ENCODE measurements around the gene GBP6.
"Not testable (repeated sequence)": the region's sequence is repeated elsewhere in the genome, so short reads cannot be mapped to it uniquely, and the experiment has no call there.

The GBP6 gene

DNA sequence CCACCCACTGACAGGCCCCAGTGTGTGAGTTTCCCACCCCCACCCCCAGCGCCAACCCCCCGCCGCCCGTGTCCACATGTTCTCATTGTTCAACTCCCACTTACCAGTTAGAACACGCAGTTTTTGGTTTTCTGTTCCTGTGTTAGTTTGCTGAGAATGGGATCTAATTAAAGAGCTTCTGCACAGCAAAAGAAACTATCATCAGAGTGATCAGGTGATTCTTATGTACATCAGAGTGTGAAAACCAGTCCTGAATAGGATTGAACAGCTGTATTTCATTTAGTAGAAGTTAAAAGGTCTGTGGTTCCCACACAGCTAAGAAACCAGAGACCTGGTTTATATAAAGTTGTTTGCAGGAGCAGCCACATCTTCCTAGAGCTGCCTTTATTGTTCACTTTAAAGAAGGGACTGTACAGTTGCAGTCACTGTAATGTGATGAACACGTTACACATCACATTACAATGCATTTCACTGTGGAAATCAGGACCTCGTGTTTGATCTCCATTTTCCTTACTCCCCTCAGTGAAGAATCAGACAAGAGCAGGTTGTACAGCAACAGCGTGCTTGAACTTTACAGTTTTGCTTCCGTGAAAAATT is 1.2 kb downstream of the GBP6 start:
- intact Hi-C loops (cut with DNase I) = no loop called here
- no peak for DNase-seq

DNA sequence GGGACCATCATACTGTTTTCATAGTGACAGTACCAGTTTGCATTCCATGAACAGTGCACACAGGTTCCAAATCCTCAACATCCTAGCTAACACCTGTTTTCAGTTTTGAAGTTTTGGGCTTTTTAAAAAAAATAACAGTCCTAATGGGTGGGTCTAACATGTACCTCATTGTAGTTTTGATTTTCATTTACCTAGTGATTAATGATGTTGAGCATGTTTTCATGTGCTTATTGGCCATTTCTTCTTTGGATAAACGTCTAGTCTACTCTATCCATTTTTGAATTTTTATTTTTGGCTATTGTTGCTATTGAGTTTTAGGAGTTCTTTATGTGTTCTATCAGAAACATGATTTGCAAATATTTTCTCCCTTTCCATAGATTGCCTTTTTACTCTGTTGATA is 3.4 kb downstream of the GBP6 start:
- intact Hi-C loops (cut with DNase I) = no loop called here
- DNase-seq = no peak

GRCh38 chr1:89369331-89369730 is 5.5 kb downstream of the GBP6 start:
- intact Hi-C loops (cut with DNase I) = no loop called here
- peak in 2 of 10 donors; percentile 62 to 74 for DNase-seq

- intact Hi-C loops (cut with DNase I); DNase-seq: not testable (repeated sequence)
Measured at GRCh38 chr1:89373810-89374209, 10.0 kb downstream of the GBP6 start.

DNA sequence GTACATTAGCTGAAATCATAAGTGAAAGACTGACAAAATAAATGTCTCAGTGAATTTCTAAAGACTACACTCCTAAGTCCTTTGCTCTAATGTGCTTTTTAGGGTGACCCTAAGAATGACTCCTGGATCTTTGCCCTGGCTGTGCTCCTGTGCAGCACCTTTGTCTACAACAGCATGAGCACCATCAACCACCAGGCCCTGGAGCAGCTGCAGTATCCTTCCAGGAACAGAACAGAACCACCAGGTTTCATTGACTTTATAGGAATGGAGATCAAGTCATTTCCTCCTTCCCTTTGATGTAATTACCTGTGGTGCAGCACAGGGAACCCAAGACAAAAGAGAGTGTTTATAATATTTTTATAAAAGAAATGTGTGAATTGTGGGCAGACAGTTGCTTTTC is 14.1 kb downstream of the GBP6 start:
- no peak for DNase-seq
- intact Hi-C loops (cut with DNase I) = no loop called here

DNA sequence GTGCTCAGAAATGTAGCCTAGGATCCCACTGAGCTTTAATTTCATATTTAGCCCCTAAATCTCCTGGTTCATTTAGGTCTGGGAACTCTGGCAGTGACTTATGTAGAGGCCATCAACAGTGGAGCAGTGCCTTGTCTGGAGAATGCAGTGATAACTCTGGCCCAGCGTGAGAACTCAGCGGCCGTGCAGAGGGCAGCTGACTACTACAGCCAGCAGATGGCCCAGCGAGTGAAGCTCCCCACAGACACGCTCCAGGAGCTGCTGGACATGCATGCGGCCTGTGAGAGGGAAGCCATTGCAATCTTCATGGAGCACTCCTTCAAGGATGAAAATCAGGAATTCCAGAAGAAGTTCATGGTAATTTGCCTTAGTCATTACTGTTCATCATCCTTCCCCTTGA is 17.8 kb downstream of the GBP6 start:
- no peak for DNase-seq
- intact Hi-C loops (cut with DNase I) = no loop called here

- no peak for DNase-seq
- intact Hi-C loops (cut with DNase I) = no loop called here
Measured at GRCh38 chr1:89382479-89382878, 18.6 kb downstream of the GBP6 start.

- intact Hi-C loops (cut with DNase I) = no loop called here
- DNase-seq = no peak
Measured at GRCh38 chr1:89383185-89383584, 19.3 kb downstream of the GBP6 start.

- DNase-seq = no peak
- intact Hi-C loops (cut with DNase I) = no loop called here
Measured at GRCh38 chr1:89390707-89391106, 26.8 kb downstream of the GBP6 start.

- intact Hi-C loops (cut with DNase I) = no loop called here
- no peak for DNase-seq
Measured at GRCh38 chr1:89391686-89392085, 27.8 kb downstream of the GBP6 start.

GRCh38 chr1:89394851-89395250 is 31.0 kb downstream of the GBP6 start:
- intact Hi-C loops (cut with DNase I) = no loop called here
- no peak for DNase-seq

DNA sequence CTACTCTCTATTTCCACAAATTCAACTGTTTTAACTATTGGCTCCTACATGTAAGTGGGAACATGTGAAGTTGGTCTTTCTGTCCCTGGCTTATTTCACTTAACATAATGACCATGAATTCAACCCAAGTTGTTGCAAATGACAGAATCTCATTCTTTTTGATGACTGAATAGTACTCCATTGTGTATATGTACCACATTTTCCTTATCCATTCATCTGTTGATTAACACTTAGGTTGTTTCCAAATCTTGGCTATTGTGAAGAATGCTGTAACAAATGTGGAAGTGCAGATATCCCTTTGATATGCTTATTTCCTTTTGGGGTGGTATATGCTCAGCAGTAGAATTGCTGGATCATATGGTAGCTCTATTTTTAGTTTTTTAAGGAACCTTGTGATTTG is 33.0 kb downstream of the GBP6 start:
- intact Hi-C loops (cut with DNase I) = no loop called here
- DNase-seq = no peak

GRCh38 chr1:89405275-89405929 is 41.5 kb downstream of the GBP6 start:
- intact Hi-C loops (cut with DNase I) = no loop called here

DNA sequence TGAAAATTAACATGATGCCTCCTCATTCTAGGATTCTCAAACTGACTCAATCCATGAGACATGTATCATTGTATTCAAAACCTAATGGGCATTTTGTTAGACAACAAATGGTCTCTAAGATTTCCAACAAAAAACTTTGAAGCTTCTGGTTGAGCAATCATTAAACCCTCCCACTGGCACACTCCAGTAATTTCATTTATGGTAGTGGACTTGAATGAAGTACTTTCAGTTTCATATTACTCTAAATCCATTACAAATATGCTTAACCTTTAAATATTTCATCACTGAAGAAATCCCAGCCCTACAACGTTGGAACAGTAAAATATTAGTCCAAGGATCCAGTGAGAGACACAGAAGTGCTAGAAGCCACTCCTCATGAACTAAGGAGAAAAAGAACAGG is 43.5 kb downstream of the GBP6 start:
- no peak for DNase-seq
- intact Hi-C loops (cut with DNase I) = no loop called here

More at GRCh38 chr1:89405275-89405929, 41.5 kb downstream of the GBP6 start:
- DNase-seq = no peak

- DNase-seq; intact Hi-C loops (cut with DNase I): not testable (repeated sequence)
Measured at GRCh38 chr1:89407768-89408167, 43.9 kb downstream of the GBP6 start.

DNA sequence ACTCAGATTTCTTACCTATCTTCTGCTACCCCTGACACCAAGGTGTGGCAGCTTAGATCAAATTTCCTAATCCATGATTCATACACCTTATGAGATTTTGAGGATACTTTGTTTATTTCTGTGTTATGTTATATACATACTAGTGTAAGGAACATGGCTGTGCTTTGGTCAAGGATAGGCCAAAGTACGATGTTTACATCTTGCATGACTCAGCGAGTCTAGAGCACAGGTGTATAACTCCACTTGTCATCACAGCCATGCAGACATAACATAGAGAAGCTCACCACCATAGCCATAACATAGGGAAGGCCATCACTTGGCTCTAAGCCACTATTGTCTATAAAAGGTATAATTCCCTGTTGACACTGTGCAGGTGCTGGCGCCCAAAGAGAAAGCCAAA is 61.2 kb downstream of the GBP6 start:
- DNase-seq = no peak
- intact Hi-C loops (cut with DNase I) = no loop called here

DNA sequence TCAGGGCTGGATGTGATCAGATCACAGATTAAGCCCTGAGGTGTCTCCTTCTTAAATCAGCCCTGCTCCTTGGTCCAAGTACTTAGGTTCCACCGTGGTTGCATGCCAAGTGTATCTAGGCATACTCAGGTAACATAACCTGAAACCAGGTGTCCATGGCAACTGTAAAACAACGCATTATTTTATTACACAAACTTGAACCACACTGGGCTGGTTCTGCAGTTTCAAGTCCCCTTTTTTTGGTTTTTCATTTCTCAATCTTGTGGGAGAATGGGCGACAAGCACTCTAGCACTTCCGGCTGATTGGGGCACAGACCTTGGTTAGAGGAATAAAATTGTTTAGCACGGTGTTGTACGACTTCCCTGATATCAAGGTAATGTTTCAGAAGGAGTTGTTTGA is 65.2 kb downstream of the GBP6 start:
- no peak for DNase-seq
- intact Hi-C loops (cut with DNase I) = no loop called here

DNA sequence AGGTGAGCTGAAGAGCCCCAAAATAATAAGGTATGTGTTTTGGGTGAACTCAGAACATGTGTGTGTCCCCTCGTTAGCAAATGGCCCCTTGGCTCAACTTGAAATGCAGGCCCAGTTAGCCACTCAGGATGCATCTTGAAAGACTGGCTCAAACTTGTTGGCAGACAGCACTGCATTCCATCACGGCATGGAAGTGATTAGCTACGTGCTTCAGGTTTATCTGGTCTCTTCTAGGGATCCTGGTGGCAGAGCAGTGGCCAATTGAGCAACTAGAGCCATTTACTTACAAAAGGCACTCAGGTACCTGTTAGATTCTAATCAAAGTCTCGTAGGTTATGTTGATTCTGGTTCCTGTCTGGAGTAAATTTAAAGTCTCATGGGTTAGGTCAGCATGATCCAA is 65.8 kb downstream of the GBP6 start:
- intact Hi-C loops (cut with DNase I); DNase-seq: not testable (repeated sequence)

- intact Hi-C loops (cut with DNase I) = no loop called here
- no peak for DNase-seq
Measured at GRCh38 chr1:89433421-89433820, 69.6 kb downstream of the GBP6 start.

GRCh38 chr1:89434058-89434780 is 70.4 kb downstream of the GBP6 start:
- DNase-seq; intact Hi-C loops (cut with DNase I): not testable (repeated sequence)
